ENCODE results near the gene PFN4.
"Not testable (repeated sequence)": the region's sequence is repeated elsewhere in the genome, so short reads cannot be mapped to it uniquely, and the experiment has no call there.

PFN4 gene

GRCh38 chr2:24110660-24111303, 12.4 kb downstream of the PFN4 start:
- no peak for DNase-seq

DNA sequence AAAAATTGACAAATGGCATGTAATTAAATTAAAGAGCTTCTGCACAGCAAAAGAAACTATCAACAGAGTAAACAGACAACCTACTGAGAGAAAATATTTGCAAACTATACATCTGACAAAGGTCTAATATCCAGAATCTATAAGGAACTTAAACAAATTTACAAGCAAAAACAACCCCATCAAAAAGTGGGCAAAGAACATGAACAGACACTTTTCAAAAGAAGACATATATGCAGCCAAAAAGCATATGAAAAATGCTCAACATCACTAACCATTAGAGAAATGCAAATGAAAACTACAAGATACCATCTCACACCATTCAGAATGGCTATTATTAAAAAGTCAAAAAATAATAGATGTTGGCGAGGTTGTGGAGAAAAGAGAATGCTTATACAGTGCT, 13.7 kb downstream of the PFN4 start:
- not testable (repeated sequence) for DNase-seq

DNA sequence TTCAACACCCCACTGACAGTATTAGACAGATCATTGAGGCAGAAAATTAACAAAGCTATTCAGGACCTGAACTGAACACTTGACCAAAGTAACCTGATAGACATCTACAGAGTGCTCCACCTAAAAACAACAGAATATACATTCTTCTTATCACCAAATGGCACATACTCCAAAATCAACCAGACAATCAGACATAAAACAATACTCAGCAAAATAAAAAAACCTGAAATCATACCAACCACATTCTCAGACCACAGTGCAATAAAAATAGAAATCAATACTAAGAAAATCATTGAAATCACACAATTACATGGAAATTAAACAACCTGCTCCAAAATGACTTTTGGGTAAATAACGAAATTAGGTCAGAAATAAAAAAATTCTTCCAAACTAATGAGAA, 15.8 kb downstream of the PFN4 start:
- no peak for DNase-seq

DNA sequence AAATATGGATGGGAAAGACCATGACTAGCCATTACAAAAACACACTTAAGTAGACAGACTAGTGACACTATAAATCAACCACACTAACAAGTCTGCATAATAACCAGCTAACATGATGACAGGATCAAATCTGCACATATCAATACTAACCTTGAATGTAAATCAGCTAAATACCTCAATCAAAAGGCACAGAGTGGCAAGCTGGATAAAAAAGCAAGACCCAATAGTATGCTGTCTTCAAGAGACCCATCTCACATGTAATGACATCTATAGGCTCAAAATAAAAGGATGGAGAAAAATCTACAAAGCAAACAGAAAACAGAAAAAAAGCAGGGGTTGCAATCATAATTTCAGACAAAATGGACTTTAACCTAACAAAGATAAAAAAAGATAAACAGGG, 16.3 kb downstream of the PFN4 start:
- DNase-seq = no peak

DNA sequence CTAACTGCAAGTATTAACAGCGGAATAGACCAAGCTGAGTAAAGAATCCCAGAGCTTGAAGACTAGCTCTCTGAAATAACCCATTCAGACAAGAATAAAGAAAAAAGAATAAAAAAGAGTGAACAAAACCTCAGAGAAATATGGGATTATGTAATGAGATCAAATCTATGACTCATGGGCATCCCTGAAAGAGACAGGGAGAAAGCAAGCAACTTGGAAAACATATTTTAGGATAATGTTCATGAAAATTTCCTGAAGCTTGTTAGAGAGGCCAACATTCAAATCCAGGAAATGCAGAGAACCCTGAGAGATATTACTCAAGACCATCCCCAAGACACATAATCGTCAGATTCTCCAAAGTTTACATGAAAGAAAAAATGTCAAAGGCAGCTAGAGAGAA, 17.3 kb downstream of the PFN4 start:
- no peak for DNase-seq

GRCh38 chr2:24104906-24105305, 18.2 kb downstream of the PFN4 start:
- DNase-seq = no peak

DNA sequence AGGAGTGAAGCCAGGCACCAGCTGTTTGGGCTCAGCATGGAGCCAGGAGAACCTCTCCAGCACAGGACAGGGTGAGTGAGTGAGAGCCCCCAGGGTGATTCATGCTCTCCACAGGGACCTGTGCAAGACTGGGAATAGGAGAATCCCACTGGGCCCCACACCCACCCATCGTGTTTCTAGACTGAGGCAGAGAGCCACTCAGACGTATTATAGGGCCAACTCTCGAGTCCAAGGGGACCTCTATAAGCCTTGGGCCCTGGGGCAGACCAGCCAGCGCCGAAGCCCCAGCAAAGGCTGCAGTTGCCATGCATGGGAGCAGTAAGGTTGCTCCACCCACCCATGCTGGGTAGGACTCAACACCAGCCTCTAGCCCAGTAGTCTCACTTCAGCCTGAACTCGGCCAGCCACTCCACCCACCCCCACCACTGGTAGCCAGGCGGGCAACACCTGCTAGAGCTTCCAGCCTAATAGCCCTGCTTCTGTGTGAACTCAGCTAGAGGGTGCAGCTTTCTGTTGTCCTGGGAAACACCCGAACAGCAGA, 19.0 kb downstream of the PFN4 start:
- no peak for DNase-seq

DNA sequence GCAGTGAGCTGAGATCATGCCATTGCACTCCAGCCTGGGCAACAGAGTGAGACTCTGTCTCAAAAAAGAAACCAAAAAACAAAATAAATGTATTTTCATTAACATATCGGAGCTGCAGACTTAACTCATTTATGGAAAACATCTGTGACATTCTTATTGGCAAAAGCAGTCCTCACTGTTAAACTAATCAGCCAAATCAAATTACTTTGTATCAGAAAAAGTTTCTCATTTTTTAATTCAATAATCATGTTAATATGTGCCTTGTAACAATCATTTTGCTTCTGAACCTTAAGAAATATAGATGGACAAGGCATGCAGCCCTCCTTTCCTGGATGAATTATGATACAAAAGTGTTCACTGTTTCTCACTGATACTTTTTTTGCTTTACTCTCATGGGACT, 20.5 kb downstream of the PFN4 start:
- no peak for DNase-seq

DNA sequence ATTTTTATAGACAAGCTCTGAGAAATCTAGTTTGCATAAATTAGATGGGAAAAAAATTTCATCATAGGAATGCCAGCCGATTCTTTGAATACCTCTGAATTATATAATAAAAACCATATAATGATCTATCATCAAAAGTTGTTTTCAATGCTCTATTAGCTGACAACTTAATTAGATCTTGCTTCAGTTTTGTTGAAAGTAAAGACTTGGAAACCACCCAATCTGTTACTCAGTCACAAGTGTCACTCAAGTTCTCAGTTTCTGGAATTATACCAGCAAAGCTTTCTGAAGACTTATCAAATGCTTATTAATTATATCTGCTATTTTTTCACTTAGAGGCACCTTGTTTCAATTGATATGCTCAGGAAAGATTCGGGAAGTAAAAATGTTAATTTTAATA, 21.1 kb downstream of the PFN4 start:
- no peak for DNase-seq

DNA sequence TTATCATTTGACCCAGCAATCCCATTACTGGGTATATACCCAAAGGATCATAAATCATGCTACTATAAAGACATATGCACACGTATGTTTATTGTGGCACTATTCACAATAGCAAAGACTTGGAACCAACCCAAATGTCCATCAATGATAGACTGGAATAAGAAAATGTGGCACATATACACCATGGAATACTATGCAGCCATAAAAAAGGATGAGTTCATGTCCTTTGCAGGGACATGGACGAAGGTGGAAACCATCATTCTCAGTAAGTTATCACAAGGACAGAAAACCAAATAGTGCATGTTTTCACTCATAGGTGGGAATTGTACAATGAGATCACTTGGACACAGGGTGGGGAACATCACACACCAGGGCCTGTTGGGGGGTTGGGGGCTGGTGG, 22.4 kb downstream of the PFN4 start:
- DNase-seq = not testable (repeated sequence)

GRCh38 chr2:24095171-24095677, 27.9 kb downstream of the PFN4 start:
- not testable (repeated sequence) for DNase-seq

- not testable (repeated sequence) for DNase-seq
These were observed 29.9 kb downstream of the PFN4 start for GRCh38 chr2:24093270-24093669.

- no peak for DNase-seq
These were observed 34.2 kb downstream of the PFN4 start for GRCh38 chr2:24088821-24089359.

- DNase-seq = no peak
These were observed 36.1 kb downstream of the PFN4 start for GRCh38 chr2:24087032-24087431.

- DNase-seq = no peak
These were observed 36.9 kb downstream of the PFN4 start for GRCh38 chr2:24086241-24086640.

GRCh38 chr2:24085200-24085489, 38.0 kb downstream of the PFN4 start:
- DNase-seq = no peak

DNA sequence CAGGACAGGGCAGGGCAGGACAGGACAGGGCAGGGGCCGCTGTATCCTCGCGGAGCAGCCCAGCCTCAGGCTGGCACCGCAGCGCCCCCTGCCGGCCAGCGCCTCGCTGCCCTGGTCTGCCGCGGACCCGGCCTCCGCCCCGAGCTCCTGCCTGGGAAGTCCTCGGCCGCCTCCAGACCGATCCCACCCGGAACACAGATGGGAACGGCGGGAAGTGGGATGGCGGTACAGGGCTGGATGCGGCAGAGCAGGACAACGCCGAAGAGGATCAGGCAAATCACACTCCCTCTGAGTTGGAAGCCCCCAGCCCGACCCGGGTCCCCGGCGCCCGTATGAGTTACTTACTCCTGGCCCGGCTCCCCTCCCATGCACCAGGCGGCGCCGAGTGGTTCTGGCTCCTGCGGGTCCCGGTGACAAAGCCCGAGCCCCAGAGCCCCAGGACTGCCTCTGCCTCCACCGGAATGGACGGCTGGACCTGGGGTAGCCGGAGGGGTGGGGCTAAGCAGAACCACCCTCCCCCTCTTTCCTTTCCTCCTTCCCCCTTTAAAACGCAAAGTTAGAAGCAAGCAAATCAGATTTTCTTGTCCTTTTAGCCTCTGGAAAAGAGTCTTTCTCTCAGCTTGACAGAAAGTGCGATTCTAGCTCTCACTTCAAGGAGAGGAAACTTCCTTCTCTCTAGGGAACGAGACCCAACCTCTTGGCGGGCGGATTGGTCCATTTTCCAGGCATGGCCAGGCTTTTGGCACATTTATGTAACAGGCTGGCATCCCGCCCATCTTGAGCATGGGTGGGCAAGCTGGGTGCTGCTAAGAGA, 38.5 kb downstream of the PFN4 start, which contains the start of gene TP53I3:
Gene TP53I3 (minus strand): TSS at position 449 of the 814 bp plus-strand sequence. CDS start 508 bp downstream, outside the sequence.
- peak; percentile 87 to 88 for DNase-seq

GRCh38 chr2:24083567-24084385, 39.4 kb downstream of the PFN4 start:
- DNase-seq = peak in 1 of 2 donors; percentile 31

DNA sequence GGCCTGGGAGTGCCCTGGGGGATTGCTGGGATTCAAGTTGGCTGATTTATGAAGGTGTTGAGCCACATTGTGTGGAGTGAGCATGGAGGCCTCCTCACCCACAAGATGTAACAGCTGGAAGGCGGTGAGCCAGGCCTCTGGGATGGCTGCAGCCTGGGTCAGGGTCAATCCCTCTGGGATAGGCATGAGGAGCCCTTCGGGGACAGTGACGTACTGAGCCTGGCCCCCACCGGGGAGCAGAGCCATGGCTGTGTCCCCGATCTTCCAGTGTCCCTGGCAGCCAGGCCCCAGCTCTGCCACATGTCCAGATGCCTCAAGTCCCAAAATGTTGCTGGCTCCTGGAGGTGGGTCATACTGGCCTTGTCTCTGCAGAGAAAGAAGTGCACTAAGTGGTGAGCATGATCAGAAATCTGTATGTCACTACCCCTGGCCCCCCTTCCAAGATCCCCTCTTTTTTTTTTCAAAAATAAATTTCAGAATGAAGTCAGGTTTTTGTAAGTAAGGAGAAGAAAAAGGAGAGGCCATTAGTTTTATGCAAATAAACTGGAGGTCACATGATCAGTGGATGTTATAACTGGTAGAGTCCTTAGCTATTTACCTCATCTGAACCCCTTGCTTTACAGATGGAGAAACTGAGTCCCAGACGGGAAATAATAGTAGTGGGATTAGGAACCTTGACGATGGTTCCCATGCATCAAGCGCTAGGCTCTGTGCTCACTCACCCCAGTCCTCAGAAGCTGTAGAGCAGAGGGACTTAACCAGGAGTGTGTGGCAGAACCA, 40.2 kb downstream of the PFN4 start:
- no peak for DNase-seq

- no peak for DNase-seq
These were observed 42.4 kb downstream of the PFN4 start for GRCh38 chr2:24080701-24081100.

- no peak for DNase-seq
These were observed 45.3 kb downstream of the PFN4 start for GRCh38 chr2:24077879-24078278.

DNA sequence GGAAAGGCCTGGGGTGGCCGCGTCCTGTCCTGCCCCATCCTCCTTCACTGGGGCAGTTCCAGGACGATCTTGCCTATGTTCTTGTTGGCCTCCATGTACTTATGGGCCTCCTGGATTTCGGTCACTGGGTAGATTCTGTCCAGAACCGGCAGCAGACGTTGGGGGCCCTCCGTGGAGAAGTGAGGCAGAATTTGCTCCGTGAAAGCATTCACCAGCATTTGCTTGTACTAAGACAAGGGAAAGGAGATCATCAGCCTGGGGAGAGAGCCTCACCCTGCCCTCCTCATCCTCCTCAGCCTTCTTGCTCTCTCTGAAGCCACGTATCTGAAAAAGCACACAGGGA, 45.6 kb downstream of the PFN4 start:
- DNase-seq = no peak
